Neural progenitor cell (in vitro differentiated cells): ENCODE measurements around the gene HHATL.

Experiments
- CTCF ChIP-seq: fragments of 200-600 bp; sonication (generic); IDR thresholded peaks from 2 replicates; pipeline ENCODE4 v1.5.1; 2017; ENCODE audit warnings: antibody characterized with exemption, mild to moderate bottlenecking
- EZH2 ChIP-seq: fragments of 200-600 bp; sonication (generic); IDR thresholded peaks from 2 replicates; pipeline ENCODE4 v1.6.1; 2017; ENCODE audit warnings: antibody characterized with exemption, mild to moderate bottlenecking, moderate library complexity

GRCh38 chr3:42680271-42680670, 22.3 kb downstream of the HHATL start:
- TF ChIP-seq CTCF (no peak), EZH2 (no peak)
